ENCODE measurements around the gene ZBTB7B. TPM values are rescaled to one million over a fixed set of nuclear protein-coding genes. Genes with fewer than 3 reads are reported as not detected.
A peak's percentile ranks its signal among the peaks of the same experiment; 100 is the strongest.

The ZBTB7B gene
- total and polyA plus RNA-seq, 2 donors from 2014 or later, result 20.1 to 68.7 TPM

DNA sequence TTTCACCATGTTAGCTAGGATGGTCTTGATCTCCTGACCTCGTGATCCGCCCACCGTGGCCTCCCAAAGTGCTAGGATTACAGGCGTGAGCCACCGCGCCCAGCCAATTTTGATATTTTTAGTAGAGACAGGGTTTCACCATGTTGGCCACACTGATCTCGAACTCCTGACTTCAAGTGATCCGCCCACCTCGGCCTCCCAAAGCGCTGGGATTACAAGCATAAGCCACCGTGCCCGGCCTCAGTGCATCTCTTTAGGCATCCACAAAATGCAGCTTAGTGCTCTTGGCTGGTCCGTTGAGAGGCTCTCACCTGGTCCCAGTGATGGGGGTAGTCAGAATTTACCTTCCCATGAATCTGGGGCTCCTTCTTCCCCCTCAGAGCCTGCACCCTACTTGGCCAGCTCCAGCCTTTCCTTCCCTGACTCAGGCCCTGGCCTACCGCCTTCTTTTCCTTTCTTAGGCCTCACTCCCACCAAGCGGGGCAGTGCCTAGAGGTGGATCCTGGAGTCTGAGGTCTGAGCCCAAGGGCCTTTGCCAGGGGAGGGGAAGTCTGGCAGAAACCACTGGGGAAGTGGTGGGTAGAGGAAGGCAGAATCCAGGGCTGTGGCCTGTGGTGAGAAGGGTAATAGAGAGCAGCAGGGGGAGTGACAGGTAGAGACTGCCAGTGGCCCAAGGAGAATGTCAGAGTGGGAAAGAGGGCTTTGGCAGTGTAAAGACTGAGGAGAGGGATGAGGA lies 5.5 kb upstream of the ZBTB7B start:
- Histone ChIP-seq H3K36me3 (ENCODE audit: control insufficient read depth in 2 of 3, insufficient read depth in 3 of 3, low read length in 3 of 3) (no peaks in the 10 kb centered on the region), H3K9me3 (ENCODE audit: control insufficient read depth in 2 of 3, insufficient read depth in 1 of 3, low read length in 3 of 3) (no peaks in the 10 kb centered on the region), H3K4me1 (ENCODE audit: control insufficient read depth in 2 of 3, insufficient read depth in 2 of 3, low read depth in 1 of 3, low read length in 3 of 3) (peaks cover 0 to 10% (median 5%) of the 10 kb centered on the region in 3 donors), H3K27me3 (ENCODE audit: control insufficient read depth, insufficient read depth, low read length) (no peaks in the 10 kb centered on the region), H3K27ac (ENCODE audit: low read depth in 2 of 2, low read length in 2 of 2) (no peak overlapping the region), H3K4me3 (ENCODE audit: low read length in 3 of 3) (no peak overlapping the region), H3K9ac (ENCODE audit: low read length in 3 of 3) (no peak overlapping the region)
- DNase-seq (peak in 1 of 5 donors; percentile 28), FAIRE-seq (no peak)
- intact Hi-C loops (cut with DNase I), result no loop called here
- TF ChIP-seq, protein P1, sequence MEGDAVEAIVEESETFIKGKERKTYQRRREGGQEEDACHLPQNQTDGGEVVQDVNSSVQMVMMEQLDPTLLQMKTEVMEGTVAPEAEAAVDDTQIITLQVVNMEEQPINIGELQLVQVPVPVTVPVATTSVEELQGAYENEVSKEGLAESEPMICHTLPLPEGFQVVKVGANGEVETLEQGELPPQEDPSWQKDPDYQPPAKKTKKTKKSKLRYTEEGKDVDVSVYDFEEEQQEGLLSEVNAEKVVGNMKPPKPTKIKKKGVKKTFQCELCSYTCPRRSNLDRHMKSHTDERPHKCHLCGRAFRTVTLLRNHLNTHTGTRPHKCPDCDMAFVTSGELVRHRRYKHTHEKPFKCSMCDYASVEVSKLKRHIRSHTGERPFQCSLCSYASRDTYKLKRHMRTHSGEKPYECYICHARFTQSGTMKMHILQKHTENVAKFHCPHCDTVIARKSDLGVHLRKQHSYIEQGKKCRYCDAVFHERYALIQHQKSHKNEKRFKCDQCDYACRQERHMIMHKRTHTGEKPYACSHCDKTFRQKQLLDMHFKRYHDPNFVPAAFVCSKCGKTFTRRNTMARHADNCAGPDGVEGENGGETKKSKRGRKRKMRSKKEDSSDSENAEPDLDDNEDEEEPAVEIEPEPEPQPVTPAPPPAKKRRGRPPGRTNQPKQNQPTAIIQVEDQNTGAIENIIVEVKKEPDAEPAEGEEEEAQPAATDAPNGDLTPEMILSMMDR (IDR thresholded peaks at IDR 0.05; ENCODE audit: borderline replicate concordance, extremely low read depth, insufficient read depth), result no peak

DNA sequence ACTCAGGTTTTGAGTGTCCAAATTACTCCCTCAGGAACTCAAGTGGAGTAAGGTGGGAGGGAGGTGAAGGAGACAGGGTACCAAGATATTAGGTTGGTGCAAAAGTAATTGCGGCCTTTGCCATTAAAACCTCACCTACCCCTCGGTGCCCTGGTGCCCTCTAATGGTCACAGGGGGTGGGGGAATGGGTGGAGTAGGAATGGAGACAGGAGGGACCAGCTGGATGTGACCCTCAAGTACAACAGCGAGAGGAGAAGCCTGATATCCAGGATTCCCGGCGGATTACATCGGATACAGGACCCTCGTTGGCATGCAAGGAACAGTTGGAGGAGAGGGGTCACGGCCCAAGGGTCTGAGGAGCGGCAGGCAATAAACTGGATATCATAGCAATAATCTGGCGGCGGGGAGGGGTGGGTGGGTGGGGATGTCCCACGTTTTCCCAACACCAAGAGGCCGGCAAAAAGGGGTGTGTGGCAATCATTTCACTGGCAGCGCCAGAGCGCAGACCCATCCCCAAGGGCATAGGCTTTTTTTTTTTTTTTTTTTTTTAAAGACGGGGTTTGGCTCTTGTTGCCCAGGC lies 4.3 kb upstream of the ZBTB7B start:
- DNase-seq (peak in 1 of 5 donors; percentile 43), FAIRE-seq (no peak)
- no peak overlapping the region for H3K27ac ChIP-seq (ENCODE audit: low read depth in 2 of 2, low read length in 2 of 2)
- no peaks in the 10 kb centered on the region for H3K36me3 ChIP-seq (ENCODE audit: control insufficient read depth in 2 of 3, insufficient read depth in 3 of 3, low read length in 3 of 3)
- no peak overlapping the region for H3K9ac ChIP-seq (ENCODE audit: low read length in 3 of 3)
- no peaks in the 10 kb centered on the region for H3K27me3 ChIP-seq (ENCODE audit: control insufficient read depth, insufficient read depth, low read length)
- H3K4me3 ChIP-seq (ENCODE audit: low read length in 3 of 3), result no peak overlapping the region
- peaks cover 0 to 10% (median 5%) of the 10 kb centered on the region in 3 donors for H3K4me1 ChIP-seq (ENCODE audit: control insufficient read depth in 2 of 3, insufficient read depth in 2 of 3, low read depth in 1 of 3, low read length in 3 of 3)
- TF ChIP-seq, protein P1 (IDR thresholded peaks at IDR 0.05; ENCODE audit: borderline replicate concordance, extremely low read depth, insufficient read depth), result no peak
- intact Hi-C loops (cut with DNase I), result no loop called here
- H3K9me3 ChIP-seq (ENCODE audit: control insufficient read depth in 2 of 3, insufficient read depth in 1 of 3, low read length in 3 of 3), result no peaks in the 10 kb centered on the region

DNA sequence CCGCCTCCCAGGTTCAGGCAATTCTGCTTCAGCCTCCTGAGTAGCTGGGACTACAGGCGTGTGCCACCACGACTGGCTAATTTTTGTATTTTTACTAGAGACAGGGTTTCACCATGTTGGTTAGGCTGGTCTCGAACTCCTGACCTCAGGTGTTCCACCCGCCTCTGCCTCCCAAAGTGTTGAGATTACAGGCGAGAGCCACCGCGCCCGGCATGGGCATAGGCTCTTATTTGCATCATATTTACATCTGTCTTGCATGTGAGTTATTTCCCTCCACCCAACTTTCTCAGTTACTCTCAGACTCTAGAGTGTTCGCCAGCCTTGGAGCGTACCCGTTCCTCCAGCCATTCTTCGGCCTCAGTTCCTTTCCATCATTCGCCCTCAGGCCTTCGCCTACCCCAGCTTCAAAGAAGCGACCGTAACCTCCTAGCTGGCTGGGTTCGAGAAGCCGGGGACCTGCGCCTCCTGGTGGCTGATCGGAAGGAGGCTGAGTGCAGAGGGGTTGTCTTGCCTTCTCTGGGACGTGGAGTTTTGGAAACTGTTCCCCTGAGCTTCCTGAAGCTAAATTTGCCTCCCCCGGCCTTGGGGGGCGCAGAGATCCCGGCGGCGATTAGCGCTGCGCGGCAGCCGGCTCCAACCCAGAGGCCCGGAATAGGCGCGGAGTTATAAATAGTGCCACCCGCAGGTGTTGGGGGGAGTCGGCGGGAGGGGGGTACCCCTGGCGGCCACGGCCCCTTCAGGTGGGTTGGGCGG lies 3.6 kb upstream of the ZBTB7B start:
- Histone ChIP-seq H3K27ac (ENCODE audit: low read depth in 2 of 2, low read length in 2 of 2) (peak overlapping the region; percentile 84 to 87), H3K9ac (ENCODE audit: low read length in 3 of 3) (peak overlapping the region in 1 of 3 donors; percentile 55), H3K4me1 (ENCODE audit: control insufficient read depth in 2 of 3, insufficient read depth in 2 of 3, low read depth in 1 of 3, low read length in 3 of 3) (peaks cover 0 to 10% (median 5%) of the 10 kb centered on the region in 3 donors), H3K4me3 (ENCODE audit: low read length in 3 of 3) (peak overlapping the region in 2 of 3 donors; percentile 33 to 41), H3K27me3 (ENCODE audit: control insufficient read depth, insufficient read depth, low read length) (no peaks in the 10 kb centered on the region), H3K9me3 (ENCODE audit: control insufficient read depth in 2 of 3, insufficient read depth in 1 of 3, low read length in 3 of 3) (no peaks in the 10 kb centered on the region), H3K36me3 (ENCODE audit: control insufficient read depth in 2 of 3, insufficient read depth in 3 of 3, low read length in 3 of 3) (no peaks in the 10 kb centered on the region)
- FAIRE-seq (no peak), DNase-seq (peak; percentile 81 to 90 (median 84))
- intact Hi-C loops (cut with DNase I), result no loop called here
- TF ChIP-seq, protein P1 (IDR thresholded peaks at IDR 0.05; ENCODE audit: borderline replicate concordance, extremely low read depth, insufficient read depth), result peak; percentile 75
